ENCODE results near the gene PPP1R12B.
"Not testable (repeated sequence)": the region's sequence is repeated elsewhere in the genome, so short reads cannot be mapped to it uniquely, and the experiment has no call there.

- not testable (repeated sequence) for TF ChIP-seq CTCF, POLR2A (IDR thresholded peaks at IDR 0.05)
Observed at GRCh38 chr1:202484820-202485219, 136.3 kb downstream of the PPP1R12B start.

Data from uterus (tissue), 2 donors.